NCI-H2227 treated with DMSO at 0.1 percent for 48 hours (cell line): ENCODE data around the gene LCN15.
"Not testable (repeated sequence)": the region's sequence is repeated elsewhere in the genome, so short reads cannot be mapped to it uniquely, and the experiment has no call there.

Experiments used
- DNase-seq: peaks from one replicate; lab custom pipeline; 2025; lab: John Stamatoyannopoulos, UW

LCN15 gene, protein sequence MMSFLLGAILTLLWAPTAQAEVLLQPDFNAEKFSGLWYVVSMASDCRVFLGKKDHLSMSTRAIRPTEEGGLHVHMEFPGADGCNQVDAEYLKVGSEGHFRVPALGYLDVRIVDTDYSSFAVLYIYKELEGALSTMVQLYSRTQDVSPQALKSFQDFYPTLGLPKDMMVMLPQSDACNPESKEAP

GRCh38 chr9:136764301-136764891 is at the start of gene LCN15:
Gene LCN15, minus strand, starts transcription at chr9:136764518. Its CDS starts 30 bp downstream, at chr9:136764488.
- DNase-seq, result no peak

DNA sequence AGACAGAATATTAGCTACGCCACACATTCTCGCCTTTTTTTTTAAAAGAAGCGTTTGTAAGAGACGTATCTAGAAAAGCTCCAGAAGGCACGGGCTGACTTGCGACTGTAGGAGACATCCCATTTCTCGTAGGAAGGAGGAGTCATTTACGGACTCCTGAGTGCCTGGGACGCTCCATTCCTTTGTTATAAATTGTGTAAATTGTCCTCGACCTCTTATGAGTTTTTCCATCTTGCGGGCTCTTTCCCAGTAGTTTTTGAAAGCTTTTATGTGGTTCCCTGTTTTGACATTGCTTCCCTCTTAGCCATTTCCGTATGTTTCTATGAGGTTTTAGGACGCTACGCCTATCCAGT is 44.5 kb upstream of the LCN15 start:
- peak; percentile 9 for DNase-seq

- no peak for DNase-seq
Measured at GRCh38 chr9:136808075-136808805, 43.9 kb upstream of the LCN15 start.

GRCh38 chr9:136807281-136808074 is 43.2 kb upstream of the LCN15 start, which contains the start of gene RABL6:
Gene RABL6, plus strand, starts transcription at chr9:136807948. Its CDS starts 249 bp downstream, at chr9:136808197.
- peak; percentile 37 for DNase-seq

DNA sequence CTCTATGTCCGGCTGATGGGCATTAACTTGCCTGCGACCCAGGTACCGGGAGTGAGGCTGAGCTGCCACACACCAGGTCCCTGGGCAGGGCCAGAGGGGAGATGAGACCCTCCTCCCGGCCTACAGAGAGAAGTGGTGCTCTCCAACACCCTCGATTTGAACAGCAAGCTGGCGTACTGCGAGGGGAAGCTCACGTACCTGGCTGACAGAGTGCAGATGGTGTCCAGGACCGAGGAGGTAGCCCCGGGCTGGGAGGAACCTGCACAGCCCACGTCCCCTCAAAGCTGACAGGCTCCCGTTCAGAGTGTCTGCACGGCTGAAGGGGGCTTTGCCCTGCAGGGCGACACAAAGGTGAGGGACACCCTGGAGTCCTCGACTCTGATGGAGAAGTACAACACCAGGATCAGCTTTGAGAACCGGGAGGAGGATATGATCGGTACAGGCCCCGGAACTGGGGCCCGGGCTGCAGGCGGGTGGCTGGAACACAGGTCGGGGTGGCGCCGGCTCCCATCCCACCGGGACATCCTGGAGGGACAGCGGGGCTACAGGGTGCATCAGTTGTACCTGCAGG is 42.4 kb upstream of the LCN15 start:
- DNase-seq, result no peak

DNA sequence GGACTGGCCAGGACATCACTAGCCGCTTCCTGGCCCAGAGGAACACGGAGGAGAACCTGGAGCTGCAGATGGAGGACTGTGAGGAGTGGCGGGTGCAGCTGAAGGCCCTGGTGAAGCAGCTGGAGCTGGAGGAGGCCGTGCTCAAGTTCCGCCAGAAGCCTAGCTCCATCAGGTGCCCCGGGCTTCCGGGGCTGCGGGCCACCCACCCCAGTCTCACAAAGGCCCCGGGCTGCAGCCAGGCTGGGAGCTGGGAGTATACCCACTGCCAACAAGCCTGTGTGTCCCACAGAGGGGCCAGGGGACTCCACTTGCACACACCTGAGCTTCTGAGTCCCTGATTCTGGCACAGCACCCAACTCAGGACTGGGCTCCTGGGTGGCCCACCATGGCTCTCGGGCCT is 41.7 kb upstream of the LCN15 start:
- DNase-seq, result no peak

DNA sequence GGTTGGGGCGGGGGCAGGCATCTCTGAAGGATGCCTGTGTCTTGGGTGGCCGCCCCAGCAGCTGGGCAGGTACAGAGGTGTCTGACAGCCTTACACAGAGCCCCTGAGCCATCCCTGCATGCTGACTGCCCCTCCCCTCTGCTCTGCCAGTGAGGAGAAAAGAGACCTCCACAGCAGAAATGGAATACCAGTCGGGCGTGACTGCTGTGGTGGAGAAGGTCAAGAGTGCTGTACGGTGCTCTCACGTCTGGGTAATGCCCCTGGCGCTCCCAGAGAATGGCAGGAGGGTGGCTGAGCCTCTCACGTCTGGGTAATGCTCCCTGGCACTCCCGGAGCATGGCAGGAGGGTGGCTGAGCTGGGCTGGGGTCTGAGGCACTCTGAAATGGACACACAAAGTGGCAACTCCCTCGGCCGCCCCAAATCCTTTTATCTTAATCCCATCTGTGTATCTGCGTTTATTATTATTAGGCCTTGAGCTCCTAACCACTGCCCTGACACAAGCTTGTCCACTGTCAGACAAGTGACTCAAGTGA is 41.0 kb upstream of the LCN15 start:
- DNase-seq, result no peak

DNA sequence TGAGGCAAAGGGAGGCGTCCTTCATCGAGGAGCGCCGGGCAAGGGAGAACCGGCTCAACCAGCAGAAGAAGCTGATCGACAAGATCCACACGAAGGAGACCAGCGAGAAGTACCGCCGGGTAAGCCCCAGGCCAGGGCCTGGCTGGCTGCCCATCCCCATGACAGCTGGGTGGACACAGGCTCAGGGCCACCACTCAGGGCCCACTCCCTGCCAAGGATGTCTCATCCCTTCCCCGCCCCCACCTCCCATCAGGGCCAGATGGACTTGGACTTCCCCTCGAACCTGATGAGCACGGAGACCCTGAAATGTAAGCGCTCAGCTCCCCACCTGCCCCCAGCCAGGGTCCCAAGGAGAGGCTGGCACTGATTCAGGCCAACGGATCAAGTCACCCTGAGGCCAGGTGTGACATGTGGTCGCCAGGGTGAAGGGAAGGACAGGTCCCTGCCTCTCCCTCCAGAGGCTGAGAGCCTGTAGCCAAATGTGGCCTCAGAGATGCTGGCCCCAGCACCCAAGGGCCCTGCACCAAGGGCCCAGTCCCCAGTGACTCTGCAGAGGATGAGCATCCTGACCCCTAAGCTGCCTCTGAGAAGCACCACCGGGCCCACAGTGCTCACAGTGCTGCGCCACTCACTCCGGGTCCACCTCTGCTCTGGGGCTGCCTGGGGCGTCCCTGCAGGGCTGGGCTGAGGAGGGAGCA is 40.3 kb upstream of the LCN15 start:
- DNase-seq, result no peak

- DNase-seq, result no peak
Measured at GRCh38 chr9:136803551-136804508, 39.5 kb upstream of the LCN15 start.

DNA sequence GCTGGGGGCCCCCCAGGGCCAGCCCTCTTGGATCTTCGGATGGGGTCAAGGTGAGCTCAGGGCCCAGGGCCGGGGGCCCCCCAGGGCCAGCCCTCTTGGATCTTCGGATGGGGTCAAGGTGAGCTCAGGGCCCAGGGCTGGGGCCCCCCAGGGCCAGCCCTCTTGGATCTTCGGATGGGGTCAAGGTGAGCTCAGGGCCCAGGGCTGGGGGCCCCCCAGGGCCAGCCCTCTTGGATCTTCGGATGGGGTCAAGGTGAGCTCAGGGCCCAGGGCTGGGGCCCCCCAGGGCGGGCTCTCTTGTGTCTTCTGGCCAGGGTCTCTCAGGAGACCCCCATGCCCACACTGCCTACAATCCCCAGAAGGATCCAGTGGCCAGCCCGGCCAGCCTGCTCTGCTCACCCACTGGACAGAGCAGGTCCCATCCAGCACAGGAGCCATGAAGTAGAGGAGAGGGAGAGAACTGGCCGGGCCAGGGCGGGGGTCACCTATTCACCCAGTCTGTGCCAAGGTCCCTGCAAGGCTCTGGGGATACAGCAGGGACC is 38.8 kb upstream of the LCN15 start:
- DNase-seq, result not testable (repeated sequence)

DNA sequence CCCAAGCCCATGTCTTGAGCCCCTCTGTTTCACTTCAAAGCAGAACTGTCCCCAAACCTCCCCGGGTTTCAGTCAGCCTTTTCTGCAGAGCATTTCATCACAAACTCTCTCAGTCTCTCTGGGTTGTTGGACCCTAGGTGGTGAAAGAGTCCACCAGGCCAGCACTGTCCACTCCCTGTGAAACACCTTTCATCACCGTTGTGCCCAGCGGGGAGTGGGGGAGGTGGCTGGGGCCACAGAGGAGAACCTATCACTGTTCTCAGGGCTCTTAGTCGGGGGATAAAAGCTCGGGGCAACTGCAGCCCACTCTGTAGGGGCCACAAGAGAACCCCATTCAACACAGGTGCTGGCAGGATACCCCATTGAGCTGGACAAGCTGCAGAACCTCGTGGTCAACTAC is 38.0 kb upstream of the LCN15 start:
- no peak for DNase-seq

GRCh38 chr9:136799854-136800657 is 35.7 kb upstream of the LCN15 start:
- peak; percentile 78 for DNase-seq

DNA sequence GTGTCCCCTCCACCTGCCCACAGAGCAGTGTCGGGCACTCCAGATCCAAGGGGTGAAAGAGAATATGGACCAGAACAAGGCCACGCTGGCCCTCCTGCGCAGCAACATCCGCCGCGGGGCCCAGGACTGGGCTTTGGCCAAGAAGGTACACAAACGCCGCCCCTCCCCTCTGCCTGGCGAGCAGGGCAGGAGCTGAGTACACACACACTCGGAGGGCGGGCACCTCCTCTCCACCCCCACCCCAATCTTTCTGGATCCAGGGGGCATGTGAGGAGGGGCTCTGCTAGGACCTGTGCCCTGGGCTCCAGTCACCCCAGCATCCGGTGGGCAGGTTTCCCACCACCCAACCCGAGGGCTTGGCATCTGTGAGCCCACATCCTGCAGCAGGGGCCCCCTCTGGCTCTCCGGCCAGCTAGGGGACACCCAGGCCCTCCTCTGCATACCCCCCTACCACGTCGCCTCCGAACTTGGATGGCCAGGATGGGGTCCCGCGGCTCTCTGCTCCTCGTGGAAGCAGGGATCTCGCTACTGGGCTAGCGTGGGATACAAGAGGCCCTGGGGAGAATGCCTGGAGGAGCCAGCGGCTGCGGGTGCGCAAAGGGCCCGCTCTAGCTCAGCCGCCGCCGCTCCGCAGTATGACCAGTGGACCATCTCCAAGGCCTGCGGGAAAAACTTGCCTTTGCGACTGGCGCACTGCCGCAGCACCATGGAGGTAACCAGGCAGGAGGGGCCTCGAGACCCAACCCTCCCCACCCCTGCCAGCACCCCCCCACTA is 34.9 kb upstream of the LCN15 start:
- no peak for DNase-seq

GRCh38 chr9:136798708-136799078 is 34.4 kb upstream of the LCN15 start:
- DNase-seq, result no peak

- DNase-seq, result not testable (repeated sequence)
Measured at GRCh38 chr9:136796775-136797347, 32.5 kb upstream of the LCN15 start.

DNA sequence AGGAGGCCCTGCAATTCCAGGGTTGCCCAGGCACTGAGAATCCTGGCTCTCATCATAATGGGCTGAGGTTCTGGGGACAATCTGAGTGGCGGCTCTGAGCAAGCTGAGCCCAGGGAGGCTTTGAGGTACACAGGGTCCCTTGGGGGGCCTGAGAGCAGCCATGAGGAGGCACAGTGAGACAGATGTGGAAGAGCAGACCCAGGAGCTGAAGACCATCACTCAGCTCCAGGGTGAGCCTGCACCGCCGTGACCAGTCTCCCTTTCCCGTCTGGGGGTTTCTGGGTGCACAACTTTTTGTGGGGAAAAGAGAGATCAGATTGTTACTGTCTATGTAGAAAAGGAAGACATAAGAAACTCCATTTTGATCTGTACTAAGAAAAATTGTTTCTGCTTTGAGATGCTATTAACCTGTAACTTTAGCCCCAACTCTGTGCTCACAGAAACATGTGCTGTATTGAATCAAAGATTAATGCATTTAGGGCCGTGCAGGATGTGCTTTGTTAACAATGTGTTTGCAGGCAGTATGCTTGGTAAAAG is 32.0 kb upstream of the LCN15 start, which contains the start of gene CCDC183:
Gene CCDC183, plus strand, starts transcription at position 101 of the 537 bp plus-strand sequence. Its CDS starts 60 bp downstream, at position 161.
- no peak for DNase-seq

DNA sequence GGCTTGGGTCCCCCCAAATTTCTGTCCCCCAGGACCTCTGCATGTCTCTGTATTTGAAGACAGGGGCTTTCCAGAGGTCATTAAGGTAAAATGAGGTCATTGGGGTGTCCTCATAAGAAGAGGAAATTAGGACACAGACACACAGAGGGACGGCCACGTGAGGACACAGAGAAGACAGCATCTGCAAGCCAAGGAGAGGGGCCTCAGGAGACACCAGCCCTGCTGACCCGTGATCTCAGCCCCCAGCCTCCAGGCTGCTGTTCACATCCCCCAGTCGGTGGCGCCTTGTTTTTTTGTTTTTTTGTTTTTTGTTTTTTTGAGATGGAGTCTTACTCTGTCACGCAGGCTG is 30.7 kb upstream of the LCN15 start:
- DNase-seq, result no peak
